Measurements from ENCODE around the gene CELSR2. TPM values are rescaled to one million over a fixed set of nuclear protein-coding genes. Genes with fewer than 3 reads are reported as not detected.
"Not testable (repeated sequence)": the region's sequence is repeated elsewhere in the genome, so short reads cannot be mapped to it uniquely, and the experiment has no call there.

CELSR2 gene
- total RNA-seq, 1 donor = 0.36 TPM

DNA sequence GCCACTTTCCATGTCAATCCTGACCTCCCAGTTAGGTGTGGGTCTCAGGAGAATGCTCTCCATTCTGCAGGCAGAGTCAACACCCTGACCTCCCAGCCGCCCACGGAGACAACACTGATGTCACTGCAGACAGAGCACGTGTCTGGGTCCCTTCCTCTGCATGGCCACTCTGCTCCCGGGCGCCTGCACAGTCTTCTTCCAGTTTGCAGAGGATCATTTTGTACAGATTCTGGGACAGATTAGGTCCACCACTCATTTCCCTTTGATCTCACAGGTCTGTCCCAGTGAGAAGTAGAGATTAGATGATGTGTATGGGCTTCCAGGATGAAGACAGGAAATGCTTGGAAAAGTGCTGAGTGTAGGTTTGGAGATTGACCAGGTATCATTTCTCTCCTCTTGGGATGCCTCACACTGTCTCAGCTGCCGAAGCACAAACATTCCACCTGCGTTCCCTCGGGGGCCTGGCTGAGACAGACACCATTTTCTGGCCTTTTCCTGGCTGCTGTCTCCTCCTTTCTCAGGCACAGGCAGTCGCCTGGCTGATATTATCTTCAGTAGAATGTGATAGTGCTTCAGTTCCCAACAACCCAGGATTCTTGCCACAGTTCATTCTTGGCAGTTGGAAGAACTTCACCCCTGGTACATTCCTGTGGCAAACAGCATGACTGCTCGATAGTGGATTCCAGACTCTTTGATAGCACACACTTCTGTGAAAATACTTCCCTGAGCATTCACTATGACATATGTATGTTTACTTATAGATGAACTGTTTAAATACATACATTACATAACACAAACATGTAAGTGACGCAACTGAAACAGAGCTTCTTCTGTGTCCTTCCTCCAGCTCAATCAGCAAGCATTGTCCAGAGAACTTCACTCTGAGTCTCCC, 49.6 kb downstream of the CELSR2 start:
- no peak overlapping the region for H3K4me3 ChIP-seq (ENCODE audit: low read depth, low read length)
- peak; percentile 88 for DNase-seq (ENCODE audit: low read depth)
- TF ChIP-seq, protein P1, sequence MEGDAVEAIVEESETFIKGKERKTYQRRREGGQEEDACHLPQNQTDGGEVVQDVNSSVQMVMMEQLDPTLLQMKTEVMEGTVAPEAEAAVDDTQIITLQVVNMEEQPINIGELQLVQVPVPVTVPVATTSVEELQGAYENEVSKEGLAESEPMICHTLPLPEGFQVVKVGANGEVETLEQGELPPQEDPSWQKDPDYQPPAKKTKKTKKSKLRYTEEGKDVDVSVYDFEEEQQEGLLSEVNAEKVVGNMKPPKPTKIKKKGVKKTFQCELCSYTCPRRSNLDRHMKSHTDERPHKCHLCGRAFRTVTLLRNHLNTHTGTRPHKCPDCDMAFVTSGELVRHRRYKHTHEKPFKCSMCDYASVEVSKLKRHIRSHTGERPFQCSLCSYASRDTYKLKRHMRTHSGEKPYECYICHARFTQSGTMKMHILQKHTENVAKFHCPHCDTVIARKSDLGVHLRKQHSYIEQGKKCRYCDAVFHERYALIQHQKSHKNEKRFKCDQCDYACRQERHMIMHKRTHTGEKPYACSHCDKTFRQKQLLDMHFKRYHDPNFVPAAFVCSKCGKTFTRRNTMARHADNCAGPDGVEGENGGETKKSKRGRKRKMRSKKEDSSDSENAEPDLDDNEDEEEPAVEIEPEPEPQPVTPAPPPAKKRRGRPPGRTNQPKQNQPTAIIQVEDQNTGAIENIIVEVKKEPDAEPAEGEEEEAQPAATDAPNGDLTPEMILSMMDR (IDR thresholded peaks at IDR 0.05; ENCODE audit: insufficient read depth, low read length) = no peak

DNA sequence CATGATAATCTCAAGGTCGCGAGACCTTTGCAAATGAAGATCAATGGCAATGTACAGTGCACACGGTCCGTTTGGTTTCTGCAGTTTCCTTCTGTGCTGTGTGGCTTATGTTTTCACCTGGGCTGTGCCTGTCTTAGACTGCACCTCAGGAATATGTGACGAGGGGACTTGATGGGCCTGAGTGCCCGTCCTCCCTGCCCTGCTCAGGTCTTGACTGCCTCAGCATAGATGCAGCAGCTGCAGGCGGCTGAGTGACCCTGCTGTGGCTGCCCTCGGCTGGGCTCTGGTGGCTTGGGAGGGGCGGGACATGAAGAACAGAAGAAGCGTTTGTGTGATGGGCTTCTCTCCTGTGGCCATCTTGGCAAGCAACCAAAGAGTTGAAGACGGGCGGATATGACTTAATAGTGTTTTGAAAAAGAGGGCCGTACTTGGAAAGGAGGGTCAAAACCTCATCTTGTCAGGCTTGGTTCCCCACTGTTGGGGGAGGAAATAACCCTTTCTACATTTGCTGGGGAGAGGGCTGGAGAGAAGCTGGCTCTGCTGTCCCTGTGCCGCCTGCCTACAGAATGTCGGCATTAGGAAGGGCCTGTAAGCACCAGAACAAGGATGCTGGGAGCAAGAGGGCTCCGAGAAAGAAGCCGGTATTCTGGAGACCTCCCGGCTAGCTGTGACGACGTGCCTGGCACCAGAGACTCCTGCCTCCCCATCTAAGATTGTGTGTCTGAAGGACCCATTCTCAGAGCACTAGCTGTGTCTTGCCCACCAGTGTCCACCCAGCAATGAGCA, 50.4 kb downstream of the CELSR2 start:
- TF ChIP-seq, protein P1 (IDR thresholded peaks at IDR 0.05; ENCODE audit: insufficient read depth, low read length) = no peak
- DNase-seq (ENCODE audit: low read depth) = peak; percentile 57
- no peak overlapping the region for H3K4me3 ChIP-seq (ENCODE audit: low read depth, low read length)

DNA sequence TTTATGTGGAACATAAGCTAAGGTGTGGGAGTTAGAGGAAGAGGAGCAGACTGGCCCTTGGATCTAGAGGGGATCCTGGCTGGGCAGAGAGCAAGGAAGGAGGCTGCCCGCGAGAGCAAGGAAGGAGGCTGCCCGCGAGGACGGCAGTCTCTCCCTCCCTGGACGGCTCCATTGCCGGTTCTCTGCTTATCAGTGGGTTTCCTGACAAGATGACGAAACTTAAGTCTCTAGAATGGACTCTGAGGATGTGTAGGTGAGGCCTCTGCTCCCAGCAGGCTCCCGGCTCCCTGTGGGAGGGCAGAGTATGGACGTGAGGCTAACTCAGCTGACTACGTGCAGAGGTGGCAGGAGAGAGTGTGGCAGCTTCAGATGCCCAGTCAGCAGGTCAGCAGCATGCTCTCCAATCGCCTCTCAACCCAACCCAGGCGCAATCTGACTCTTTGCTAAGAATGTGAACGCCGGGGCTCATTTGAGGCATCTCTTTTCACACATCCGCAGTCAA, 51.4 kb downstream of the CELSR2 start:
- no peak for DNase-seq (ENCODE audit: low read depth)
- TF ChIP-seq, protein P1 (IDR thresholded peaks at IDR 0.05; ENCODE audit: insufficient read depth, low read length) = no peak
- no peak overlapping the region for H3K4me3 ChIP-seq (ENCODE audit: low read depth, low read length)

DNA sequence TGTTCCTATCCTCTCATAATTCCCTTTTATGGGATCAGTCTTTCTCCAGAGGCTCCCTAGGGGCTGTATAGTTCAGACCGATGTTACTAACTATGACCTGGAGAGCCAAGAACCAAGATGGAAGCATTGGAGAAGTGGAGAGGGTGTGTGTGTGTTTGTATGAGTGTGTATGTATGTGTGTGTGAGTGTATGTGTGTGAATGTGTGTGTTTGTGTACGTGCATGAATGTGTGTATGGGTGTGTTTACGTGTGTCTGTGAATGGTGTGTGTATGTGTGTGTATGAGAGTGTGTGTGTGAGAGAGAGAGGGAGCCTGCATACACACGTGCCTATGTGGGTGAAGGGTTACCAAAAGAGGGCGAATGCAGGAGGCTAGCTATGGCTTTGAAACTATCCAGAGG, 52.5 kb downstream of the CELSR2 start:
- no peak for DNase-seq (ENCODE audit: low read depth)
- TF ChIP-seq, protein P1 (IDR thresholded peaks at IDR 0.05; ENCODE audit: insufficient read depth, low read length) = no peak
- H3K4me3 ChIP-seq (ENCODE audit: low read depth, low read length) = no peak overlapping the region

DNA sequence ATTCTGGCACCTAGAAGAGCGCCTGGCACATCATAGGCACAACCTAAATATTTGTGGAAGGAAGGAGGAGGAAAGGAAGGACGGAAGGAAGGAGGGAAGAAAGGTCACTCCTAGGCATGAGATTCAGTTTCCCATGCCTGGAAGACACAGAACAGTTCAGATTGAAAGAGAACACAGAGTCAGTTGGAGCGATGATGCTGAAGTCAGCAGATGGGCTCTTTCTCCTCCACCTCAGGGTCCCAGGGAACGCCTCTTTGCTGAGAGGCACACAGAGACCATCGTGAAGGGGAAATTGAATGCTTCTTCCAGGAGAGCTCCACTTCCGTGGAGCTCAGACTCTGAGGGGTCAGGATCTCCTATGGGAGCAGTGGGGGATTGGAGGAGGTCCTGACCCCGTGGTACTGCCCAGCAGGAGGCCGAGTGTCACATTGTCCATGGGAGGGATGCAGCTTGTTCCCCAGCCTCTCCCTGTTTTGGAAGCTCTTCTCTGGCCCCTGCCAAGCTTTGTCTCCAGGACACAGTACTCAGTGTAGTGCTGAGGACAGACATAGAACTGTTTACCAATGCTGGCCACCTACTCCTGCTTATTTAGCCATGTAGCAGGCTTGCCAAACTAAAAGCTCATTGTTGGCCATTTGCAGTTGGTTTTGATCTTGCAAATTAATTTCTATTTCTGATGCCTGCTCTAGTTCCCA, 55.0 kb downstream of the CELSR2 start:
- TF ChIP-seq, protein P1 (IDR thresholded peaks at IDR 0.05; ENCODE audit: insufficient read depth, low read length) = no peak
- no peak for DNase-seq (ENCODE audit: low read depth)
- H3K4me3 ChIP-seq (ENCODE audit: low read depth, low read length) = no peak overlapping the region

DNA sequence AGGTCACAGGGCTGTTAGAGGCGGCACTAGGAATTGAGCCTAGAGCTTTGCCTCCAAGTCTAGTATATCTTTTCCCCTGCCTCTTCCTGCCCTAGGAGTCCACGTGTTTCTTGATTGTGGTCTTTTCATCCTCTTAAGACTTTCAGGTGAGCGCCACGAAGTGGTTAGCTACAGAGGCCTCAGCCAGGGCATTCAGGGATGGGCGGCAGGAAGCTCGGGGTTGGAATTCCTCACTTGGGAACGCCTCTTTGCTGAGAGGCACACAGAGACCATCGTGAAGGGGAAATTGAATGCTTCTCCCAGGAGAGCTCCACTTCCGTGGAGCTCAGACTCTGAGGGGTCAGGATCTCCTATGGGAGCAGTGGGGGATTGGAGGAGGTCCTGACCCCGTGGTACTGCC, 56.7 kb downstream of the CELSR2 start:
- not testable (repeated sequence) for H3K4me3 ChIP-seq (ENCODE audit: low read depth, low read length); DNase-seq (ENCODE audit: low read depth)

Data from fibroblast of the aortic adventitia (primary cell).